Sigmoid colon (tissue), 7 donors: ENCODE data around the gene MPO. TPM values are rescaled to one million over a fixed set of nuclear protein-coding genes. Genes with fewer than 3 reads are reported as not detected.
A peak's percentile ranks its signal among the peaks of the same experiment; 100 is the strongest.

Experiments
- DNase-seq: peaks from one replicate; pipeline ENCODE4 v3.0.0-alpha.2; 2019
- H3K27ac ChIP-seq, 4 donors: fragments of 200-600 bp; sonication (generic); one replicate each; pipeline ENCODE4 v1.5.1; 2016 to 2019; ENCODE audit warnings: mild to moderate bottlenecking in 1 of 4
- H3K27me3 ChIP-seq, 3 donors: fragments of 200-600 bp; sonication (generic); one replicate each; pipeline ENCODE4 v1.5.1; 2019; ENCODE audit warnings: mild to moderate bottlenecking in 1 of 3
- H3K36me3 ChIP-seq, 4 donors: fragments of 200-600 bp; sonication (generic); one replicate each; pipeline ENCODE4 v1.5.1; 2016 to 2019
- H3K4me1 ChIP-seq, 4 donors: fragments of 200-600 bp; sonication (generic); one replicate each; pipeline ENCODE4 v1.5.1; 2017 to 2019
- H3K4me3 ChIP-seq, 4 donors: fragments of 200-600 bp; sonication (generic); one replicate each; pipeline ENCODE4 v1.5.1; 2017 to 2019; ENCODE audit warnings: mild to moderate bottlenecking in 2 of 4, moderate library complexity in 1 of 4
- H3K9me3 ChIP-seq, 4 donors: fragments of 200-600 bp in 3 of 4; sonication (generic) in 3 of 4; one replicate each; pipeline versions ENCODE4 v1.5.1 to v1.6.1; 2013 to 2019
- EP300 ChIP-seq, 4 donors: sonication (generic); formaldehyde crosslinking; IDR thresholded peaks; one replicate each; pipeline ENCODE4 v1.6.1; 2017; ENCODE audit warnings: antibody characterized with exemption in 4 of 4
- POLR2A ChIP-seq, 2 donors: fragments of 450-650 bp; IDR thresholded peaks; one replicate each; pipeline ENCODE4 v1.6.1; 2016; ENCODE audit warnings: antibody characterized with exemption in 2 of 2, mild to moderate bottlenecking in 2 of 2, moderate library complexity in 2 of 2
- POLR2AphosphoS5 ChIP-seq, 4 donors: sonication (generic); formaldehyde crosslinking; IDR thresholded peaks; one replicate each; pipeline ENCODE4 v1.6.1; 2017; ENCODE audit warnings: antibody characterized with exemption in 4 of 4
- WGBS, 2 donors: extraction: QIAGEN DNeasy Blood & Tissue Kit; methylation state at CpG; one replicate each; pipeline ENCODE4 v1.1.7; 2013; 5-methylcytosine and 5-hydroxymethylcytosine counted together
- intact Hi-C: fragments of 100-400 bp; cut with DNase I; formaldehyde crosslinking; loops from one replicate; pipeline ENCODE4 v1.15.1; 2023
- polyA plus RNA-seq, 3 donors: library from polyadenylated mRNA; stranded (reverse); fragments of 200-250 nt; gene quantifications; one replicate each; pipeline ENCODE4 v1.2.3, GENCODE V29; 2013
- total RNA-seq, 4 donors: library from RNA; depleted of rRNA; stranded (reverse); fragments of >200 nt; gene quantifications; one replicate each; pipeline ENCODE4 v1.1.0, GENCODE V29; 2016
- TF ChIP-seq, protein P1 (sequence below), 4 experiments: fragments of 450-650 bp in 3 of 4; fragments of 200-600 bp in 1 of 4; IDR thresholded peaks; one replicate each; pipeline ENCODE4 v1.5.1; 2016 to 2019; ENCODE audit warnings: antibody characterized with exemption in 4 of 4, mild to moderate bottlenecking in 3 of 4, moderate library complexity in 2 of 4
- donor health status: healthy with polysubstance abuse.
- donor health status: Bipolar disorder and iron deficiency.
- donor health status: healthy.

The MPO gene
- total and polyA plus RNA-seq, 7 donors = 0.36 to 0.44 TPM; not detected in 5

DNA sequence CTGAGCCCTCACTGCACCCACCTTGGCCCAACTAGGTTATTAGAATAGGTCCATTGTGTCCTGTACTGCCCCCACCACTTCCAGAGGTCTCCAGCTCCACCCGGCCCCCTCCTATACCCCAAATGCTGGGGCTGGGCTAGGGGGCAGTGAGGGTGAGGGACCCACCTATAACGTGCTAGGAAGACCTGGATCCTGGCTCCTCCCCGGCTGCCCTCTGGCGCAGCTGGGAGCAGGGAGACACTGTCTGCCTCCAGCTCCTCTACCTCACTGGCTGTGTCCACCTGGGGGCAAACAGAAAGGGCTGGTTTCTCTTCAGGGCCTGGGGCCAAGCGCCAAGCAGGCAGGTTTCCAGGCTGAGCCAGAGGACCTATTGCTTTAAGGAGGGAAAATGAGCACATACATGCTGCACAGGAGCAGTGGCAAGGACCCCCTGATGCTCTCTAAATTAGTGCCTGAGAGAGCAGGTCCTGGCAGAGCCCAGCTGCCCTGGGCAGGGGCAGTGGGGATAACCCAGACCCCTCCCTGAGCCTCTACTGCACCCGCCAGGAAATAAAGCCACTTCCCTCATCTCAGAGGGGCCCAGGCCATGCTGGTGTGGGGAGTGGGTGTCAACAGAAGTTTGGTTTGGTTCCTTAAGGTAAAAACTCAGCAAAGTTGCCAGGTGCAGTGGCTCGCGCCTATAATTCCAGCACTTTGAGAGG lies 35.7 kb upstream of the MPO start:
- 88 to 91% methylated on average over 8 of the region's 8 CpGs for WGBS, 2 donors
- no peaks in the 10 kb centered on the region for H3K9me3 ChIP-seq
- no peak overlapping the region for H3K27ac ChIP-seq
- intact Hi-C loops = no loop called here
- no peaks in the 10 kb centered on the region for H3K27me3 ChIP-seq
- TF ChIP-seq EP300 (IDR thresholded peaks at IDR 0.05) = no peak
- no peak for TF ChIP-seq POLR2A (IDR thresholded peaks at IDR 0.05)
- no peak for TF ChIP-seq POLR2AphosphoS5 (IDR thresholded peaks at IDR 0.05)
- TF ChIP-seq, protein P1, sequence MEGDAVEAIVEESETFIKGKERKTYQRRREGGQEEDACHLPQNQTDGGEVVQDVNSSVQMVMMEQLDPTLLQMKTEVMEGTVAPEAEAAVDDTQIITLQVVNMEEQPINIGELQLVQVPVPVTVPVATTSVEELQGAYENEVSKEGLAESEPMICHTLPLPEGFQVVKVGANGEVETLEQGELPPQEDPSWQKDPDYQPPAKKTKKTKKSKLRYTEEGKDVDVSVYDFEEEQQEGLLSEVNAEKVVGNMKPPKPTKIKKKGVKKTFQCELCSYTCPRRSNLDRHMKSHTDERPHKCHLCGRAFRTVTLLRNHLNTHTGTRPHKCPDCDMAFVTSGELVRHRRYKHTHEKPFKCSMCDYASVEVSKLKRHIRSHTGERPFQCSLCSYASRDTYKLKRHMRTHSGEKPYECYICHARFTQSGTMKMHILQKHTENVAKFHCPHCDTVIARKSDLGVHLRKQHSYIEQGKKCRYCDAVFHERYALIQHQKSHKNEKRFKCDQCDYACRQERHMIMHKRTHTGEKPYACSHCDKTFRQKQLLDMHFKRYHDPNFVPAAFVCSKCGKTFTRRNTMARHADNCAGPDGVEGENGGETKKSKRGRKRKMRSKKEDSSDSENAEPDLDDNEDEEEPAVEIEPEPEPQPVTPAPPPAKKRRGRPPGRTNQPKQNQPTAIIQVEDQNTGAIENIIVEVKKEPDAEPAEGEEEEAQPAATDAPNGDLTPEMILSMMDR (IDR thresholded peaks at IDR 0.05) = no peak
- no peak overlapping the region for H3K4me3 ChIP-seq
- H3K4me1 ChIP-seq = no peaks in the 10 kb centered on the region
- DNase-seq = peak; percentile 56
- no peaks in the 10 kb centered on the region for H3K36me3 ChIP-seq

DNA sequence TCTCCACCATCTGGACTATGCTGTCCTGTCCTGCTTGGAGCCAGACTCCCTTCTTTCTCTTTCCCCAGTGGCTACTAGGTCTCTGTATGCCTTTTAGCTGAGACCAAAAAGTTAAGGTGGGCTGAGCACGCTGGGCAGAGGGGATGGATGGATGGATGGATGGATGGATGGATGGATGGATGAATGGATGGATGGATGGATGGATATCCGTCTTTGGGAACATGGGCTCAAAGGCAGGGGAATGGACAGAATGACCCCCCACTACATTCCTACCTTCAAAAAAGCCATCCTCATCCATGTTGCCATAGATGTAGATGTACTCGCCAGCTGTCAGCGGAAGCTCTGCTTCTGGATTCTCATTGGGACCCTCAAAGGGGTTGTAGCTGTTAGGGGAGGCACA lies 35.0 kb upstream of the MPO start:
- WGBS, 2 donors = 93 to 94% methylated on average over 4 of the region's 4 CpGs
- Histone ChIP-seq H3K4me3 (no peak overlapping the region), H3K36me3 (no peaks in the 10 kb centered on the region), H3K4me1 (no peaks in the 10 kb centered on the region), H3K9me3 (no peaks in the 10 kb centered on the region), H3K27ac (no peak overlapping the region), H3K27me3 (no peaks in the 10 kb centered on the region)
- no peak for DNase-seq
- intact Hi-C loops = no loop called here
- TF ChIP-seq POLR2A (IDR thresholded peaks at IDR 0.05) (no peak), POLR2AphosphoS5 (IDR thresholded peaks at IDR 0.05) (no peak), EP300 (IDR thresholded peaks at IDR 0.05) (no peak)
- TF ChIP-seq, protein P1 (IDR thresholded peaks at IDR 0.05) = no peak

DNA sequence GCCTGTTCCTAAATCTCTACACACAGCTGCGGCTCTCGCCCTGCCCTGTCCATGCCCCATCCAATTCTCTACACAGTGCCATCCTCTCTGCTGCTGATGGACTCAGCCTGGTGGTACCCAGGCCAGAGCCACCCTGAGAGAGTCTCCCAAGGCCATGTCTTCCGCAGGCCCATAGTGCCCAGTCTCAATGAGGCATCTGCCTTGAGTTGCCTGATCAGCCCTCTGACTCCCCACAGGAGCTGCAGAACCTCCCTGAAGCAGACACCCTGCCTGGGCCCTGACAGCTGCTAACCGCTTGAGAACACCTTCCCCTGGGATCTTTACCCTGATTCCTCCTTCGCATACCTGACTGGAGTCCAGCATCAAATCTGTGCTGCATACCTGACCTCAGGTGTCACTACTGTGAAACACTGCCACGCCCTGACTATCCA lies 34.6 kb upstream of the MPO start:
- Histone ChIP-seq H3K36me3 (no peaks in the 10 kb centered on the region), H3K9me3 (no peaks in the 10 kb centered on the region), H3K4me3 (no peak overlapping the region), H3K27me3 (no peaks in the 10 kb centered on the region), H3K27ac (no peak overlapping the region), H3K4me1 (no peaks in the 10 kb centered on the region)
- intact Hi-C loops = no loop called here
- no peak for DNase-seq
- TF ChIP-seq POLR2A (IDR thresholded peaks at IDR 0.05) (no peak), EP300 (IDR thresholded peaks at IDR 0.05) (no peak), POLR2AphosphoS5 (IDR thresholded peaks at IDR 0.05) (no peak)
- TF ChIP-seq, protein P1 (IDR thresholded peaks at IDR 0.05) = no peak
- 89 to 93% methylated on average over 6 of the region's 6 CpGs for whole genome bisulfite sequencing, 2 donors

DNA sequence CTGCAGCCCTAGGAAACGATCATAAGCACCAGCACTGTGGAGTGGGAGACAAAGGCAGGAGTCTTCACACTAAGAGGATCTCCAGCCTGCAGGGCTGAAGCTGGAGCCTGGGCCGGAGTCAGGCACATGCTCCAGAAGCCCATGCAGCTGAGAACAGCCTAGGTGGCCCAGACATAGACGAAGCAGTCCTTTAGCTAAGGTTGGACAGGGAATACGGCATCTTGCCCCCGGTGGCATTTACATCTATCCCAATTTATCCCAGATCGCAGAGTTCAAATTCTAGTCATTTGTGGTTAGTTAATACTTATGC lies 33.9 kb upstream of the MPO start:
- WGBS, 2 donors = 91 to 92% methylated on average over 6 of the region's 6 CpGs
- intact Hi-C loops = no loop called here
- Histone ChIP-seq H3K4me1 (no peaks in the 10 kb centered on the region), H3K4me3 (no peak overlapping the region), H3K27me3 (no peaks in the 10 kb centered on the region), H3K27ac (no peak overlapping the region), H3K36me3 (no peaks in the 10 kb centered on the region), H3K9me3 (no peaks in the 10 kb centered on the region)
- TF ChIP-seq POLR2A (IDR thresholded peaks at IDR 0.05) (no peak), EP300 (IDR thresholded peaks at IDR 0.05) (no peak), POLR2AphosphoS5 (IDR thresholded peaks at IDR 0.05) (no peak)
- TF ChIP-seq, protein P1 (IDR thresholded peaks at IDR 0.05) = no peak
- no peak for DNase-seq
